ENCODE results near the gene FRMD4A.

Gene FRMD4A

DNA sequence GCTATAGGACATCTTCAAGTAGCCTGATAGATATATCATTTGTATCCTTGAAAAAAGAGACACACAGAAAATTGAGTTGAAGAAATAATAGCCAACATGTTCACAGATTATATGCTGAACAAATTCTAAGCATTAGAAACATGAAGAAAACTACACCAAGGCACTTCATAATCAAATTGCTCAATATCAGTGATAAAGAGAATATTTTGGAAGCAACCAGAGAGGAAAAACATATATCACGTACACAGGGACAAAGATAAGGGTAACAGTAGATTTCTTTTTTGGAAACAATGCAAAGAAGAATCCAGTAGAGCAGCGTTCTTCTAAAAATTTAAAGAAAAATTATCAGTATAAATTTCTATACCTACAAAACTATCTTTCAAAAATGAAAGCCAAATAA is 6.0 kb upstream of the FRMD4A start:
- no peak for DNase-seq

DNA sequence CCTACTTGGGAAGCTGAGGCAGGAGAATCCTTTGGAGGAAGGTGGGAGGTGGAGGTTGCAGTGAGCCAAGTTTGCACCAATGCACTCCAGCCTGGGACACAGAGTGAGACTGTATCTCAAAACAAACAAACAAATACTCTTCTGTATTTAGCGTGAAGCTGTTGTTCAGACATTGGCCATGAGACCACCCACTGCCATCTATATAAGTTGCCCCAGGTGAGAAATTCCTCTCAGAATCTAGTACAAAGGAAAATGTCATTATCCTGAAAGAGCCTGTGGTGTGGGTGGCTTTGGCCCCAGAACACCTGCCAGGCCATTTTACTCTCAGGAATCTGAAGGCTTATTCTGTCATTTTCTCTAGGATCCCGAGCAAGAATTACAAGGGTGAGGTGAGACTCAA is 4.0 kb upstream of the FRMD4A start:
- no peak for DNase-seq

DNA sequence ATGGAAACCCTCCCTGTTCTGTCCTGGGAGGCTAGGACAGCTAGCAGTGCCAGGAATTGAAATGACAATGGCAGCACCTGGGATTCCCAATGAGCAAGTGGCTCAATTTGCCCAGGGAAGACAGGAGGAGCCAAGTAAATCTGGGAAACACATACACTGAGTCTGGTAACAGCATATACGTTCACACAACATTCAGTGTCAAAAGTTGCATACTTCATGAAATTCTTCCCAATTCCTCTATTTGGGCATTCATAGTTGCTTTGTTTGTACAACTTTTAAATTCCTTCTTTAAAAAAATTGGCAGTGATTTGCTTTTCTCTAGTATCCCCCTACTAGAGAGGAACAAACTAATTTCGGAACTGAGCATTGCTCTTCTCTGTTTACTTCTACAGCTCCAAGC is 2.9 kb upstream of the FRMD4A start:
- no peak for DNase-seq

DNA sequence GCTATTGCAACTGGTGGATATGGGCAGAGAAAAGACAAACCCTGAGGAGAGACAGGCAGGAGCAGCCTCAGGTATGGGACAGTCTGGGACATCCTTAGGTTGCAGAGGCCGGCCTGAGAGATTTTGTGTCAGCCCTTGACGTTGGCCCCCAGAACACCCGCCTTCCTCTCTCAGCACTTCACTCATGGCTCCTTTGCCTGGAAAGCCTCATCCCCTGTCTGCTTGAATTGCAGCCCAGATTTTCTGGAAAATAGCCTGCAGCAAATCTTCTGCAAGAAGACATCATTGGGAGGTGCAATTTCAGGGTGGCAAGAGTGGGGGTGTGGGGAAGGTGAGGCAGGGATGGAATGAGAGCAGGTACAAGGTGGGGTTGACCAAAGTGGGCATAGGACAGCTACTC is 2.2 kb upstream of the FRMD4A start:
- no peak for DNase-seq

DNA sequence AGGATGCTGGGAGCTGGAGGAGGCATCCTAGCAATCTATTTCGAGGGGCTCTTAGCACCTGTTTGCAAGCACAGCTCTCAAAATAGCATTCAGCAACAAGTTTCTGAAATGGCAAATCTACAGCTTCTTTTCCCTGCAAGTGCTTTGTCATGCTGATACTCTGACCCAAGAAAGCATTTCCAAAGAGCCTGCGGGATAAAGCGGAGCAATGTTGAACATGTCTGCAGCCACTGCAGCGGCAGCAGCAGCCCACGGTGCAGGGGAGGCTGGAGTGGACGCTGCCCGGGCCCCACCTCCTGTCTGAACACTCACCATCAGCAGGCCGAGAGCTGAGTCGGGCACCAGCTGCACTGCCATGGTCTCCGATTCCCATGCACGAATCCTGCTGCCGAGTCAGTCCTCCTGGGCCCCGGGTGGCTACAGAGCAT is 964 bp downstream of the FRMD4A start:
- DNase-seq = no peak

DNA sequence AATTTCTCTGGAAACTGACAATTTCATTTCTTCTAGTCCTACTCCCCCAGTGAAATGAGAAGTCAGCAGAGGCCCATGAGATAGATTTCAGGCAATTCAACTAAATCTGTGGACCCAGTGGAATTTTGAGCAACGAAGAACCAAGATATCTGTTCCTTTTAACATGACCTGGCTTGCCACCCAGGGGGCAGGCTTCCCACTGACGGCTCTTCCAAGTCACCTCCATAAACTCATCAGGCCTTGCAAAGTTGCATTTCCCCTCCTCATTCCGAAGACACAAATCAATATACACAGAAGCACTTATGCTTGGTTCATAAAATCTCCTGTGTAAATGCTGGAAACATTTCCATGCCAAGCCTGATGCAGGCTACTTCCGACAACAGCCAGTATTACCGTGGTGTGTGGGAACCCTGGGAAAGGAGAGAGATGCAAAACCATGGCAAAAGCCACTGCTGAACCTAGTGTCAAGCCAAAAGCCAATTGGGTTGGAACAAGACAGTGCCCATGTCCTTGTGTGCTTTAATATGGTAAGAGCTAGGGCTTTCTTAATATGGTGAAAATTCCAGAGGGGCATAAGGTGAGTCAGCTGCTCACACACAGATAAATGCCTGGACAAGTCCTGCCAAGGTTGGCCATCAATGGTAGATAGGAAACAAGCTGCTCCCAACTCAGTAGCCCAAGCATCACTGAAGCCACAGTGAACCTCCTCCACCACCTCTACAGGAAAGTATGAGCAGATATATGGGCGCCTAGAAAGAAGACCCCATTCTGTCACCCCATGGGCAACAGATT is 1.6 kb downstream of the FRMD4A start:
- no peak for DNase-seq

DNA sequence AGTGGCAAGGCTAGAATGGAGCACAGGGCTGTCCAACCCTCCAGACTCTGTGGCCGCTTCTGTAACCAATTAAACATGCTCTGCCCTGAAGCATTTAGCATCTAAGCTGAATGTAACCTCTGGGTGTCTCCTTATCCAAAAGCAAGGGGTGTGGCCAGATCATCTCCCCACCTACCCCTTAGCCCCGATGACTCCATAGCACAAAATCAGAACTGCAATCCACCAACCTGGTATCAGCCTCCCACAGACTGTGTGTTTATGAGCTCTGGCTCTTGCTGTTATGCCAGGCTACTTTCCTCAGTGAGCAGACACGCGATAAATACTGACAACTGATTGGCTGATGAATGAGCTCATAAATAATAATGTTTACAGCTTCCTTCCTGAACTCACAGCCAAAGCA is 3.2 kb downstream of the FRMD4A start:
- peak; percentile 3 for DNase-seq

DNA sequence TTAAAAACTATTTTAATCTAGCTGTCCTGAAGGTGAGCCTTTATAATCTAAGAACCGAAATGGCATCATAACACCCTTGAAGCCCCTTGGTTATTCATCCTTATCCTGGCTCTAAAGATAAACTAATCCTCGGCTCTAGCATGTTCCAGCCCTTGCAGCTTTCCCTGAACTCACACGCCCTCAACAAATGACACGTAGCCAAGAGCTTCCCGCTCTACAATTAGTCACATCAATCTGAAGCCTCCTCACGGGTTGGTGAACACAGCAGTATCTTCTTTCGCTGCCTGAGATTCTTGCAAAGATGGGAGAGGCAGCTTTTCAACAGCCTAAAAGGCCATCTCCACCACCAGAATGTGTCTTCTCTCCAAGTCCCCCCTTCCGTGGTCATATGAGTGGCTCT is 4.1 kb downstream of the FRMD4A start:
- DNase-seq = no peak

DNA sequence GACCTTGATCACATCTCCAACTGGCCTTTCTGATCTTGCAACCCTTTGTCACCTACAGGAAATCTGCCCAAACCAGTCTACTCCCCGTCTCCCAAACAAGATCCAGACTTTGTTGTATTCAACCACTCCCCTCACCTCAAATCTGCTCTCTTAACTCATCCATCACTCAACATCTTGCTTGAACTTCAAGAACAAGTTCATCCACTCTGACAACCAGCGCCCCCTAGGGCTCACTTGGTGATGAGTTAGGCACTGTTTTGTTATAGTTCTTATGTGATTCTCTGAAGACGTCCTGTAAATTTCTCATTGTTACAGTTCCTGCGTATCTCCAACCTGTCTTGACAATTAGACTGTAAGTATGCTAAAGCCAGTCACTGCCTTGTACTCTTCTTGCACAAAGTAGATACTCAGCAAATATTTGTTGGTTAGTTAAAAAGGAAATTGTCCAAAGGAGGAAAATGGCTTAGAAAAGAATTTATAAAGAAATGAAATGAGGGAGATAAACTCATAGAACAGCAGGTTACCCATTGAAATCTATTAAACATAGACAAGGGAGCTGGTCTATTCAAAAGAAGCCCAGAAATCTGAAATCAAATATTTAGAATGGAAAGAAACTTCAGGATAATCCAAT is 5.3 kb downstream of the FRMD4A start:
- DNase-seq = peak; percentile 79

DNA sequence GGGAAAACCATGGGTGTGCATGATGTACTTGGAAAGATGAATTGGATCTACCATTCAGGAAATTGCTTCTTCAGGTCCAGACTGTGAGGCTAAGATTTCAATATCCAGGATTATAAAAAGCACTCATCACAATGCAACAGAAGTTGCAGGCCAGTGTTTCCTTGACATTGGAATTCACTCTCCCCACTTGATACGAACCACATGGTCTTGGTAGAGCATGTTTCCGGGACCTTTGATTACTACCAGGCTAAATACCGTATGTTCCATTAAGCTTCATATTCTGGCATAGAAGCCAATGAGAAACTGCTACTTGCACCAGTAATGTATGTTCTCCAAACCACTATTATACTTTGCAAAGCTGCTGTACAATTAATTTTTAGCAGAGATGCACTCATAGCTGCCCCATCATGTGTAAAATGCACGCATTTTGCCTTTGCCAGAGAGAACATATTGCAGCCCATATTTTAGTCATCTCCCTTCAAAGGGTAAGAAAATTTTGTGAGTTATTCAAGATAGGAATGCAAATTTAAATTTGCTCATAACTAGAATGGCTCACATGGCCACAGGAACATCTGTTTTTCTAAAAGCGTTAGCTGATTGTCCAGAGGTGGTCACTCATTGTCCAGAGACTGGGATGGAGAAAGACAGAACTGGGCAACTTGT is 8.1 kb downstream of the FRMD4A start:
- no peak for DNase-seq

DNA sequence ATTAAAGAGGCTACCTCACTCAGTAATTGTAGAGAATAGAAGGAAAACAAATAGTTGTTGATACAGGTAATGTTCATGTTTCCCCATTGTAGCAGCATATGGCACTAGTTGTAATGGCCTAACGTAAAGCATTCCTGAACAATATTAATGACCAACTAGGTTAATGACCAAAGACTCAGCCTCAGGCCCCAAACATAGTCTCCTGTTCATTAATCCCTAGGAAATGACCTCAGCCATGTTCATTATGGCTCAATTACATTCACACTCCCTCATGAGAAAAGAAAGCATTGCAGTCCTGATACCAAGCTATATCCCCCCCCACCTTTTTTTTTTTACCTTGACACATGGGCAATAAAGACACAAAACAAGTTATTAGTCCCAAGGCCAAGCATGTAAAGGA is 12.7 kb downstream of the FRMD4A start:
- DNase-seq = no peak

DNA sequence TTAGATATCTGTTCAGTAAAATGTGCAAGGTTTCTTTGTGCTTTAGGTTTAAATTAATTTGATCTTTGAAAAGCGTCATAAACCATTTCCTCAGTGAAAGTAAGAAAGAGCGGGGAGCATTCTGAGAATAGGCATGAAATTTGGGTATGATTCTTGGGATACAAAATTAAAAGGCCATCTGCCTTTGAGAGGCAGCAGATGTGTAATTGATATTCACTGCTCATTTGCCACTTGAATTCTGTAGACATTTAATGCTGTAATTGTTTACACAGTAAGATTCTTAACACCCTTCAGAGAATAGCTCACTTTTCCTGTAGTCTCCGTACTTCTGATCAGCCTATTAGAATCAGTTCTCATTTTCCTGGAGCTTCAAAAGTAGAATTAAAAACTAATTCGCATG is 18.7 kb downstream of the FRMD4A start:
- no peak for DNase-seq

DNA sequence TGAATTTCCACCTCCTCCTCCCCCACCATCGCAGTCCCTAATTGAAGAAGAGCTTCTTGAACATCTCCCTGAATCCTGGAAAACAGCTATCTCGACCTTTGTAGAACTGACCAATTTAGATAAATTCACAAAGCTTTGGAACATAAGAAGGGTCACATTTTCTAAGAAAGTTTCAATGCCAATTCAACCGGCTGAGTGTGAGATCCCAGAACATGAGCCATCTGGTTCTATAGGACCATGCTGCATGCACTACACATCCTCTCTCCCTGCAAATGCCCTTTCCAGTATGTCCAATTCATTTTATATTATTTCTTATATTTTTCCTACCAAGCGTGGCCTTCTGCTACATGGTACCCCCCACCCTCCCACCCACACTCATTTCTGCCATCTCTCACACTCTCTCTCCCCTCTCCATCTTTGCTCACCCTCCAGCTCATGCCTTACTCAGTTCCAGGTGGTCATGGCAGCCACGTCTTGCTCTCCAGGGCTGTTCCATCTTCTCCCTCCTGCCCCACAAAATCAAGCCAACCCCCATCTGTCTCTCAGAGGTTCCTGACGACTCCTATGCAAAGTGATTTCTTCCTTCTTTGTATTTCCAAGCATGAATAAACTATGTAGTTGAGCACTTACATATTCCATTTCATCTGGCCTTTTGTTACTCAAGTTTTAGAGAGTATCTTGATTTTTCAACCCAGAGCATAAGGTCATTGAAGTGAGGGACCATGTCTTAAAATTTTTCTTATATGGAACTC is 19.3 kb downstream of the FRMD4A start:
- no peak for DNase-seq

DNA sequence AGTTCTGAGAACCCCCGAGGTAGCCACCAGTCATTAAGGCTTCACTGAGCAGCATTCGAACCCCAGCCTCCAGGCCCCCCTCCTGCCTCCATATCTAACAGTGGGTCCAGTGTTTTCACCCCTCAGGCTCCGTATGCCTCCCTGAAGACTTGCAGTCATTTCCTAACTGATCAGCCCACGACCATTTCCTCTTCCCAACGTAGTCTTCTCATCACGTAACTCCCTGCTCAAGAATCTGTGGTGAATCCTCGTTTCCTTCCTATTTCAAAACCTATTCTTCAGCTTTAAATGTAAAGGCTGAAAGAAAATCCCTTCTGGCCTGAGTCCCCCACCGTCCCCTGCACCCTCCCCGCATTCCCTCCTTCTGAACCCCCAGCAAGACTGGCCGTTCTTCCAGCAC is 21.1 kb downstream of the FRMD4A start:
- DNase-seq = no peak

DNA sequence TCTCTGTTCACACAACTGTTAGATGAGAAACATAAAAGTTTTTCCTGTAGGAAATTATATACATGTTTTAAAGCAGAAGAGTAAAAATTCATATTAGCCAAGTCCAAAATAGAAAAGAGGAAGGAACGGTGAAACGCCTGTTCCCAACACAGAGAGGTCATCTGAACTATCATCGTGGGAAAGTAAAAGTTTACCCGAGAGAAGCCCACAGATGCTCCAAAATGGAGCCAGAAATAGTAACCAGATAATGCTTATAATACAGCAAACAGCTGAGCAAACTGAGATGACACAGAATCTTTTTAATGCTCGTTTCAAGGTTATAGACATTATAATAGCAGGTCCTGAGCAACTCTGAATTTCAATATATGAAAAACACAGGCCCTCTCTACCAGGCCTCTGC is 24.5 kb downstream of the FRMD4A start:
- no peak for DNase-seq

DNA sequence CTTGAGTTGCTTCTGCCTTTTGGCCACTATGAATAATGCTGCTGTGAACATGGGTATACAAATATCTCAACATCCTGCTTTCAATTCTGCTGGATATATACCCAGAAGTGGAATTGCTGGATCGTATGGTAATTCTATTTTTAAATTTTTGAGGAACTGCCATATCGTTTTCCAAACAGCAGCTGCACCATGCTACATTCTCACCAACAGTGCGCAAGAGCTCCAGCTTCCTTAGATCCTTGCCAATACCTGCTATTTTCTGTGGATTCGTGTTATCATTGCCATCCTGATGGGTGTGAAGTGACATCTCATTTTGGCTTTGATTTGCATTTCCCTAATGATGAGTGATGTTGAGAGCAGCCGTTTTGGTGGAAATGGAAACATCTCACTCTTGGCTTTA is 26.7 kb downstream of the FRMD4A start:
- no peak for DNase-seq

DNA sequence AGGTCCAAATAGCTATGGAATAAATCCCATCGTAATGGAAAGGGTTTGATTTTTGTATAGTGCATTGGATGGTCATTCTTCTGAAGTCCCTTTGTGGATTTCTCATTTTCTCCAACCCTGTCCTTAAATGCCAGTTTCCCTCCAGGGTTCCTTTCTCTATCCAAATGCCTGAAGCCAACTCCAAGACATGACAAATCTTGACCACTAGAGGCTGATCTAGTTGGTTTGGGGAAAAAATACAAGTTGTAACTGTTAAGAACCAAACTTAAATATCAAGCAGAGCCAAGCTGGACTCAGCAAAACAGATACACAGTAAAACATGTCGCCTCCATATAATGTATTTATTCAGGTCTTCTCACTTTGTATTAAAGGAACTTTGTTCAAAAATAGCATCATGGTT is 28.7 kb downstream of the FRMD4A start:
- DNase-seq = no peak

DNA sequence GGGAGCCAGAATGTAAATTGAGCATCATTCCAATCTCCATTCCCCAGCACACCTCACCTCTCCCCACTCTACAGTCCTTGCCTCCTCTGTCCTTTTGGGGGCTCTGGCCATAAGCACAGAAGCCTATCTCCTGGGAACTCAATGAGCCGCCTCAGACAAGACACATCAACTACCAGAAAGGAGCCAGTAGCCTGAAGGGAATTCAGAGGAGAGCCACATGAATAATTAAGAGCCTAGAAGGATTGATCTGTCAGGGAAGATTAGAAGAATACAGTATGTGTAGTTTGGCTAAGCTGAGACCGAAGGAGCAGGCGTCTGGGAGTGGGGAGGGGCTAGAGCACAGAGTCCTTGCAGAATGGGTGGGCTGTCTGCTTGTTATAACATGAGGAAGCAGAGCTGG is 31.2 kb downstream of the FRMD4A start:
- no peak for DNase-seq

DNA sequence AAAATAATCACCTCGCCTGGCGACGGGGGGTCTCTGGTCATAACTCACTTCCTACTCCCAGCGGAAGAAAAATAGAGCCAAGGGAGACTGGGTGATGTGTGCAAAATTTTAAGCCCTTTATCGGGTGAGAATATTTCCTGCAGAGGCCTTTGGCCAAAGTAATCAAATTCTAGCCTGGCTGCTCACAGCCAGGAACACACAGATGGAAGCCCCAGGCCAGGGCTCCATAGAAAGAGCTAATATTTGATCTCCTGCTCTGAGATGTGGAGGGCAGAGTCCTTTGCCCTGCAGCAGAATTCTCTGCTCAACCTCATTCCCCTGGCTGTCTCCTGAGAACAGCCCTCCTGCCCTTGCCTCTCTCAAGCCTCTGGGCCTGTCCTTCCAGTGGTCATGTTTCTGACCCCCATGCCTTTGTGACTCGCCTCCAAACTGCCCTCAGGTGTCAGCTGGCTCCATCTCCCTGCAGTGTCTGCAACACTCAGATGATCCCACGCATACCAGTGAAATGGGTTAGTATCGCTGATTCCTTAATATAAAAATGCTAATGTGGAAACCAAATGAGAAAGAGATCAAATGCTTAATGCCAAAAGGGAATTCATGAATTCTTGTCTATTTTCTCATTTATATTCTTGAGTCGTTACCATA is 34.5 kb downstream of the FRMD4A start:
- DNase-seq = no peak

DNA sequence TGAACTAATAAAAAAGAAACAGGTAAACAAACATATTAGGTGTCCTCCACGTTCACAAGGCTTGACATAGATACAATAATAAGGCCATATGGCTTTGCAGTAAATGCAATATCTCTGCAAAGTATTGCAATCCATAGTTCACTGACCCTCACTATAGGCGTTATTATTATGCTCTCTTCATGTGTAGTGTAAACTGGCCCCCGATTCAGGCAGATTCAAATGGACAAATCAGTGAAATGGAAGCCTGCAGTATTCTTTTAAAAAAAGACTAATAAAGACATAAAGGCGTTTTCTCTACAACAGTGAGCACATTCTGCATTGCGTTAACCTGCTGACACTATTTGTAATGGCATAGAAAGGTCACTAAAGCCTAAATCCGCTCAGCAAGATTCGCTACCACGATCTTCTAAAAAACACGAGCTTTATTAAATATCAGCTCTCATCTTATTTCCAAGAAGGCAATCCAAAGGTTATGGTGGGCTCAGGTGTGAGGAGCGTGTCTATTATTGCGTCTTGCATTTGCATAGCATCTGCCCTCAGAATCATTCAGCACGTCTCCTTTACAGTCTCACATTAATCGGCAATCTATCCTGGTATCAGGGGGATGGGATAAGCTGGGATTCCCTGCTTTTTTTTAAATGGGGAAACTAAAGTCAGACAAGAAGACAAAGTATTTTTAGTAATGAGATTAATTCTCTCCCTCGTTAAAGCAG is 36.2 kb downstream of the FRMD4A start:
- DNase-seq = no peak

DNA sequence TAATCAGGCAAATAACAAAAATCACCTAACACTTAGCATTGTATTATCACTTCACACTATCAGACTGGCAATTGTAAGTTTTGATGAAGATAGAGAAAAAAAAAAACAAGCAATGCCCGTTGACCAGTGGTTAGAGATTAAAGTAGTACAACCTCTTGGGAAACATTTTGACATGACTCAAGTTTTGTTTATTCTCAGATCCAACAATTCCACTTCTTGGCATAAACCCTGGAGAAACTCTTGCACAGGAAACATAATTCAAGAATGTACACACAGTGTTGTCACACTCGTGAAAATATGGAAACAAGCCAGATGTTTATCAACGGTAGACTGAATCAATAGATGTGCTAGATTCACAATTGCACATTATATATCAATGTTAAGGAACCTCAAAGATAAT is 37.2 kb downstream of the FRMD4A start:
- no peak for DNase-seq

DNA sequence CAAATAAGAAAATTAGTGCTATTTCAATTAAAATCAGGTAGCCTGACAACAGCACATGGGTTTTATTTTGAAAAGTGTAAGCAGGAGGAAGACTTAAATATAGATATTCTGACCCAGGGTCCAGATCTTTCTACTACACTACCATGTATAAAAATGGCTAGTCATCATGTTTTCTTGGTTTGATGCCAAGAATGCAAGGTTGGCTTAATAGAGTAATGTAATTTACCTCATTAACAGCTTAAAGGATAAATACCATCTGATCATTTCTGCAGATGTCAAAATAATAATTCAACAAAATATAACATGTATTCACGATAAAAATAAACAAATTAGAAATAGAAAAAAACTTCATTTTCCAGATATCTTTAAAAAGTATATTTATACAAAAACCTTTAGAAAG is 39.4 kb downstream of the FRMD4A start:
- DNase-seq = no peak
